DMS53 treated with DMSO at 0.1 percent for 48 hours (cell line): Measurements from ENCODE around the gene SCN4A.
"Not testable (repeated sequence)": the region's sequence is repeated elsewhere in the genome, so short reads cannot be mapped to it uniquely, and the experiment has no call there.

Source experiments
- DNase-seq: peaks from one replicate; lab custom pipeline; 2025; ENCODE audit not compliant: unreplicated experiment; lab: John Stamatoyannopoulos, UW

Gene SCN4A

DNA sequence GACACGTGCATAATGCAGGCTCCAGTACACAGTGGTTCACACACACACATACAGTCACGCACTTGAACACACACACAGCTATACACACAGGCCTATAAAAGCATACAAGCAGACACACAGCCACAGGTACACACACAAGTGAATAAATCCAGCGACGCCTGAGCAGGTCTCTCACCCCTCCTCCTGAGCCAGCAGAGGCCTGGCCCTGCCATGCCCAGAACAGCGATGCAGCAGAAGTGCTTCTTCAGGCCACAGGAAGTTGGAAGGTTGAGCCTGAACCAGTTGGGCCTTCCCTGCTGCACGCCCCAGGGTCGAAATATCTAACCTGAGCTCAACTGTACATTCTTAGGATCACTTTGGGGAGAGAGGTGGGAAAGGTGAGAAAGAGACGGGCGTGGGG, 33.3 kb downstream of the SCN4A start:
- DNase-seq: no peak

DNA sequence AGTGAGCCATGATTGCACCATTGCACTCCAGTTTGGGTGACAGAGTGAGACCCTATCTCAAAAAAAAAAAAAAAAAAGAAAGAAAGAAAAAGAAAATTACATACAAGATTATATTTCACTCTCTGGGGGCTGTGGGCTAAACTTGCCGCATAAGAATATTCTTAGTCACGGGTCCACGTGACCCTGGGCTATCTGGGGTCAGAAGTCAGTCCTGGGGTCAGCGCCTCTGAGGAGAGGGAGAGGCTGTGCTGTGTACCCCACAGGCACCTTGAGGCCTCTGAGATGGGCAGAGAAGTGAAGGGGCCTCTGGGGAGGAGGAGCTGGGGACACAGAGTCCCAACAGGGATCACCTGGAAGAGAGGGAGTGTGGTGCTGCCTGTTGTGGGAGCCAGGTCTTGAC, 34.8 kb downstream of the SCN4A start:
- no peak for DNase-seq

DNA sequence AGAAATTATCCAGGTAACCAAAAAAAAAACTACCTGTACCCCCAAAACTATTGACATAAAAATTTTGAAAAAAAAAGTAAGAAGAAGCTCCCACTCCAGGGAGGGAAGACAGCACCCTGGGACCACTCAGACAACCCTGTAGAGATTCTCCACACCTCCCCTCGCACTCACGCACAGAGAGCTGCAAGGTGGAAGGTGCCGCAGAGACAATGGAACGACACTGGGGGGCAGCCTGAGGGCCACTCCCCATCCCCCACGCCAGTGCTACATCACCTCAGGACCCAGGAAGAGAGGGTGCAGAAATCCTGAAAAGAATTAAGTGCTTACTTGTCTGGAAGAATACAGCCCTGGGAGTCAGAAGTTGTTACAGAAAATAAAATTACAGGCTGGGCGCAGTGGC, 35.4 kb downstream of the SCN4A start:
- no peak for DNase-seq

- no peak for DNase-seq
Measured at GRCh38 chr17:63934183-63935112, 38.3 kb downstream of the SCN4A start.

- DNase-seq: no peak
Measured at GRCh38 chr17:63933598-63933997, 39.1 kb downstream of the SCN4A start.

GRCh38 chr17:63932721-63933120, 40.0 kb downstream of the SCN4A start:
- DNase-seq: no peak

- no peak for DNase-seq
Measured at GRCh38 chr17:63931981-63932561, 40.6 kb downstream of the SCN4A start, which contains the start of gene CD79B. Gene CD79B (minus strand): TSS chr17:63932331. CDS start chr17:63932261, 70 bp downstream.

DNA sequence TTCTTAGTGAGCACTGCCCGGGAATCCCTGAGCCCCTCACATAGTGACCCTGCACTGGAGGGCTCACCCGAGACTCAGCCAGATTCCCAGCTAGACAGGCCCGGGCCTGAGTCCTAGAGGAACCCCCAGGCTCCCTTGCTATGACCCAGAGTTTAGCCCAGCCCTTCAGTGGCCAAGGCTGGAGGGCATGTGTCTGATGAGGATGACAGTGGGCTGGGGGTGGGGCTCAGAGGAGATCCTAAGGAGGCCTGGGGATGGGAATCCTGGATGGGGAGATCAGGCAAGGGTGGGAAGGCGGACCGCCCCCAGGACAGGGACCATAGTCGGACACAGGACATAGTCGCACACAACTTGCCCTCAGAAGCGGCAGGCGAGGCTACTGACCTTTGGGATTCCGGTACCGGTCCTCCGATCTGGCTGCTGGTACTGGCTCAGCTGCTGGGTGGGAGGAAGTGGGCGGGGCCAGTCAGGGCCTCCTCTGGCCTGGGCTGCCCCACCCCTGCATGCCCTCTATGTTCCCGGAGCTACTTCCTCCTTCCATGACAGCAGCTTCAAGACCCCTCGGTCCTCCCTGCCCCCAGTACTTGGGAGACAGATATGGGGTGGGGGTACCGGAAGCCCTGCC, 41.7 kb downstream of the SCN4A start:
- DNase-seq: no peak

DNA sequence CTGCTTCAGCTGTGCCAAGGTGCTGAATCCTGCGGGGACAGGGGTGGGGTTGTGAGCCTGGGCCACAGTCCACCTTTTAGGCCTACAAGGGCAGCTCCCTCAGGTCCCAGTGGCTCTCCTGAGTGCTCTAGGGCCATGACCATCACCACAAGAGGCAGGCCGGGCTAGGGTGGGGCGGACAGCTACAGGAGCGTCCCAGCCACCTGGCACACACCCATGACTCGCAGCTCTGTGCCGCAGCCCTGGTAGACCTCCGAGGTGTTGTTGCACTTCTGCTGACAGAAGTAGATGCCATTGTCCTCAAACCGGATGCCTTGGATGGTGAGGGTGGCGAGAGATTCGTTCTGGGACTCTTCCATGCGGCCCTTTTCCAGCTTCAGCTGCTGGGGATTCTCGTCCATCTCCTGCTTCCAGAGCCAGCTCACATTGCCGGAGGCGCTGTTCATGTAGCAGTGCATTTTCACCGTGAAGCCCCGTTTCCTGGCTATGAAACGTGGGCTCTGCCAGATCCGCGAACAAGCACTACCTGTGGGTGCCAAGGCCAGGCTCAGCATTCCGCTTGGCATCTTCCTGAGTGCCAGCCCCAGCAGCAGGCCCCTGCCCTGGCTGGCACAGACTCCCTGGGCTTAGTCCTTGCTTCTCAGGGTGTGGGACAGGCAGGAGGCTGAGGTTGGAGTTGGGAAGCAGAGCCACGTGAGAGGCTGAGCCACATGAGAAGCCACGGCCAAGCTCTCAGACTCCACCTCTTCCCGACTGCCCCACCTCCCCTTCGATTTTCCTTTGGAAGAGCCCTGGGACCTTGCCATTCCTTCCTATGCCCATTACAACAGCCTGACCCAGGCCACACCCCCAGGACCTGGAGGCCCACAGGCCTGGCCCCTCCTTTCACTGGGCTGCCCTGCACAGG, 42.6 kb downstream of the SCN4A start:
- DNase-seq: no peak

DNA sequence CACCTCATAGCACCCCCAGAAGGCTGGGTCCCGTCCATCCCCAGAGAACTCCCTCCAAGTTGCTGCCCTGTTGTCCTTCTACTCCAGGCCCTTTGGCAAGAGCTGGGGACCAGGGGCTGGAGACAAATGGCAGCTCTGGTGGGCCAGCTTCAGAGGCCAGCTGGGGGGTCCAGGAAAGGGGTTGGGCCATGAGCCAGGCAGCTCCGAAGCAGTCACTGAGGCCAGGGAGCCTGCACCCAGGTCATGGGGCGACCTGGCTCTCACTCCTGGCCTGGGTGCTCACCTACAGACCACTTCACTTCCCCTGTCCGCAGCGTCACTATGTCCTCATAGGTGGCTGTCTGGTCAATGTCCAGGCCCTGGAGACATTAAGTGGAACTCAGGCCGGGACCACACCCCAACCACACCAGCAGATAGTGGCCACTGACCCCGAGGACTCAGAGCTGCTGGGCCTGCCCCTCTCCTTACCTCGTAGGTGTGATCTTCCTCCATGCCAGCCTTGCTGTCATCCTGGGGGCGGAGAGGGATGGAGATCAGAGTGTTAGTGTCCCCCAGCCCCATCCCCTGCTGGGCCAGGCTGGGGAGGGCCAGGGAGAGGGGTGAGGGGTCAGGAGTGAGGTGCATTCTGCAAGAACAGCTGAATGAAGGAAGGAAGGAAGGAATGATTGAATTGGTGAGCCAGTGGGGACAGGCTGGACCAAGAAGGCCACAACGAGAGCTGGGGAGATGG, 43.6 kb downstream of the SCN4A start:
- DNase-seq: no peak

GRCh38 chr17:63928172-63928666, 44.5 kb downstream of the SCN4A start:
- DNase-seq: no peak

DNA sequence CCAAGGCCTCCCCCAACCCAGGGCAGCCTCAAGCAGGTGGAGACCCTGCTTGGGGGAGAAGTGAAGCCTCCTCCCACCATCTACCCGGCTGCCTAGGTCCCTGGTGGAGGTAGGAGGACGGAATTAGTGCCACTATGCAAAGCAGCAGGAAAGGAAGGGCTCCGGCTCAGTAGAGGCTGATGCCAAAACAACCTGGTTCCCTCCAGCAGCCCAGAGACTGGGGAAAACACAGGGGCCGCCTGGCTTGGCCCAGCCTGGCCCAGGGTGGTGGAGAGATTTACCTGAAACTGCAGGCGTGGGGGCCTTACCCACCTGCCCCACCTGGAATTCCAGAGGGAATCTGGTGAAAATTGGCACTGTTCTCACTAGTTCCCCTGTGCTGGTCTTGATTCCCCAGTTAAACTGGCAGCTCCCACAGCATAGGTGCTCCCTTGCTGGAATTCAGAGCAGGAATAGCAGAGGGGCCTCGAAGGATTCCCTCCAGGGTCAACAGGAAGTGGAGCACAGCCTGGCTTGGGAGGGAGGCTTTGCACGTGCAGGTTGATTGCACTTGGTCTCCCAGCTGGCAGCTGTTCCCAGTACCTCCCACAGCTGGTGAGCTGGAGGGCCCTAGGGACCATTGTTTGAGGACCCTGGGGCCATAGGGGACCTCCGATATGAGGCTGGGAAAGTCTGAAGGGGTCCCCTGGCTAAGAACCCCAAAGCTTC, 45.1 kb downstream of the SCN4A start:
- DNase-seq: no peak

DNA sequence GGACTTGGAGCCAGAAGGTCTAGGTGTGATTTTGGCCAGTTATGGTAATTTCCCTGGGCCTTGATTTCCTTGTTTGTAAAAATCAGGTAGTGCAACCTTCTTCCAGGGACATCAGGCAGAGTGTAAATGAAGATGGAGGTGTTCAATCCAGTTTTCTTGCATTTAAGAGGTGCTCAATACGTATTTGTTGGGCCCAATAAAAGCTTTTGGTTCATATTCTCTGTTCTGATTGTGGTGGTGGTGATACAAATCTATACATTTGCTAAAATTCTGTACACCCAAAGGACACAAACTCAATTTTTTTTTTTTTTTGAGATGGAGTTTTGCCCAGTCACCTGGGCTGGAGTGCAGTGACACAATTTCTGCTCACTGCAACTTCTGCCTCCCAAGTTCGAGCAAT, 46.6 kb downstream of the SCN4A start:
- no peak for DNase-seq

GRCh38 chr17:63925615-63926014, 47.1 kb downstream of the SCN4A start:
- no peak for DNase-seq

DNA sequence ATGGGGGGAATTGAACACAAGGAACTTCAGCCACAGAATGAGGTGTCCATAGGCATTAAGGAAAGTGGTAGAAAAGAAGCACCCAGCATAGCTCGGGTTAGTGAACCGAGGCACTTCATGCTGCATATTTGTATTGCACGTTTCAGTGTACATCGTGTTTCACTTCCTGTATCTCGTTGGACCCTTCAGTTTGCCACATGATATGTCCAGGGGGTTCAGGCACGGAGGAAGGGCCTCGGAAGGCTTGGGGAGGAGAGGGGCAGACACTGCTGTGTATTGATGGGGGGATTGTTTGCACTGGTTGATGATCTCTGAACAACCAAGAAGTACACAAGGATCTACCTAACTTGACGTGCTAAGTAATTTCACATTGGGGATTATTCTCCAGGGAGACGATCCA, 50.3 kb downstream of the SCN4A start:
- not testable (repeated sequence) for DNase-seq

GRCh38 chr17:63920779-63921178, 51.9 kb downstream of the SCN4A start:
- DNase-seq: not testable (repeated sequence)

- not testable (repeated sequence) for DNase-seq
Measured at GRCh38 chr17:63920050-63920449, 52.7 kb downstream of the SCN4A start.

GRCh38 chr17:63919311-63919723, 53.4 kb downstream of the SCN4A start:
- DNase-seq: no peak

- not testable (repeated sequence) for DNase-seq
Measured at GRCh38 chr17:63918789-63919305, 53.9 kb downstream of the SCN4A start, which contains the start of gene GH1. Gene GH1 (minus strand): TSS chr17:63918839. CDS start chr17:63918776, 63 bp downstream.
